Trophoblast cell (in vitro differentiated cells and primary cell): ENCODE results near the gene RGL1.

Experiments
- DNase-seq, 2 donors: peaks; one replicate each; pipeline ENCODE4 v3.0.0-alpha.2; 2016
- H2AFZ ChIP-seq: 2 replicates; pipeline ENCODE4 v1.6.1; 2013; ENCODE audit warnings: low read length, moderate library complexity, mild to moderate bottlenecking; ENCODE audit not compliant: insufficient read depth, poor library complexity
- H2AK5ac ChIP-seq: 2 replicates; pipeline ENCODE4 v1.6.1; 2013; ENCODE audit warnings: mild to moderate bottlenecking, low read length
- H2BK120ac ChIP-seq: 2 replicates; pipeline ENCODE4 v1.6.1; 2013; ENCODE audit warnings: low read length, mild to moderate bottlenecking, moderate library complexity; ENCODE audit not compliant: insufficient read depth, poor library complexity
- H2BK12ac ChIP-seq: 2 replicates; pipeline ENCODE4 v1.6.1; 2013; ENCODE audit warnings: mild to moderate bottlenecking, low read length, moderate library complexity
- H2BK5ac ChIP-seq: 2 replicates; pipeline ENCODE4 v1.6.1; 2013; ENCODE audit warnings: low read length, low read depth, moderate library complexity, mild to moderate bottlenecking; ENCODE audit not compliant: poor library complexity
- H3K14ac ChIP-seq: 2 replicates; pipeline ENCODE4 v1.6.1; 2013; ENCODE audit warnings: mild to moderate bottlenecking, low read length
- H3K18ac ChIP-seq: 2 replicates; pipeline ENCODE4 v1.6.1; 2013; ENCODE audit warnings: mild to moderate bottlenecking, low read length
- H3K23ac ChIP-seq: 2 replicates; pipeline ENCODE4 v1.6.1; 2013; ENCODE audit warnings: low read length
- H3K27ac ChIP-seq: 2 replicates; pipeline ENCODE4 v1.5.1; 2013; ENCODE audit warnings: low read depth, mild to moderate bottlenecking, inconsistent platforms, low read length, moderate library complexity
- H3K27me3 ChIP-seq: 2 replicates; pipeline ENCODE4 v1.6.1; 2013; ENCODE audit warnings: inconsistent platforms, mild to moderate bottlenecking, low read length, moderate library complexity; ENCODE audit not compliant: insufficient read depth
- H3K36me3 ChIP-seq, 2 experiments: 1 replicate in 1 of 2; 2 replicates in 1 of 2; pipeline ENCODE4 v1.6.1; 2013; ENCODE audit warnings: low read length in 2 of 2, mild to moderate bottlenecking in 2 of 2, moderate library complexity in 1 of 2; ENCODE audit not compliant: insufficient read depth in 2 of 2, control insufficient read depth in 1 of 2
- H3K4ac ChIP-seq: 2 replicates; pipeline ENCODE4 v1.6.1; 2013; ENCODE audit warnings: low read depth, mild to moderate bottlenecking, low read length, moderate library complexity
- H3K4me1 ChIP-seq, 2 experiments: 1 replicate in 1 of 2; 2 replicates in 1 of 2; pipeline ENCODE4 v1.6.1; 2013; ENCODE audit warnings: low read length in 2 of 2, mild to moderate bottlenecking in 2 of 2, moderate library complexity in 1 of 2; ENCODE audit not compliant: insufficient read depth in 2 of 2, control insufficient read depth in 1 of 2
- H3K4me2 ChIP-seq: 2 replicates; pipeline ENCODE4 v1.6.1; 2013; ENCODE audit warnings: inconsistent platforms, mild to moderate bottlenecking, low read length, moderate library complexity
- H3K4me3 ChIP-seq: 2 replicates; pipeline ENCODE4 v1.5.1; 2013; ENCODE audit warnings: mild to moderate bottlenecking, low read depth, low read length, inconsistent platforms
- H3K79me1 ChIP-seq: one replicate; pipeline ENCODE4 v1.6.1; 2013; ENCODE audit warnings: low read length
- H3K79me2 ChIP-seq: 2 replicates; pipeline ENCODE4 v1.6.1; 2013; ENCODE audit warnings: low read length, mild to moderate bottlenecking; ENCODE audit not compliant: control insufficient read depth, insufficient read depth, poor library complexity
- H3K9ac ChIP-seq: 2 replicates; pipeline ENCODE4 v1.6.1; 2013; ENCODE audit warnings: mild to moderate bottlenecking, low read length
- H3K9me3 ChIP-seq: 2 replicates; pipeline ENCODE4 v1.6.1; 2013; ENCODE audit warnings: low read depth, mild to moderate bottlenecking, control low read depth, inconsistent platforms, low read length; ENCODE audit not compliant: insufficient read depth
- H4K12ac ChIP-seq: 2 replicates; pipeline ENCODE4 v1.6.1; 2013; ENCODE audit warnings: low read depth, mild to moderate bottlenecking, low read length, moderate library complexity
- H4K8ac ChIP-seq: 2 replicates; pipeline ENCODE4 v1.6.1; 2013; ENCODE audit warnings: low read depth, mild to moderate bottlenecking, low read length, moderate library complexity
- H4K91ac ChIP-seq: one replicate; pipeline ENCODE4 v1.6.1; 2013; ENCODE audit warnings: low read depth, mild to moderate bottlenecking, low read length, moderate library complexity
- WGBS: extraction: QIAGEN DNeasy Blood & Tissue Kit; methylation state at CpG from one replicate; pipeline ENCODE4 v1.1.7; 2013; ENCODE audit warnings: missing lambda C conversion rate; ENCODE audit not compliant: insufficient read length, insufficient coverage; ENCODE audit errors: extremely low coverage; 5-methylcytosine and 5-hydroxymethylcytosine counted together

RGL1 gene

GRCh38 chr1:183816110-183816509 lies 11.2 kb downstream of the RGL1 start:
- no peak overlapping the region for H3K14ac ChIP-seq

GRCh38 chr1:183817576-183818288 lies 12.8 kb downstream of the RGL1 start:
- Histone ChIP-seq H3K36me3 (no peaks in the 10 kb centered on the region), H3K14ac (no peak overlapping the region), H3K4me1 (peaks cover 4 to 9% of the 10 kb centered on the region in 2 experiments), H3K23ac (no peak overlapping the region), H2BK5ac (no peak overlapping the region), H4K8ac (no peak overlapping the region), H2AFZ (no peak overlapping the region), H3K4me2 (no peak overlapping the region), H3K27ac (no peak overlapping the region), H3K4me3 (no peak overlapping the region), H3K27me3 (no peaks in the 10 kb centered on the region), H2BK12ac (no peak overlapping the region), H2BK120ac (no peak overlapping the region), H2AK5ac (no peak overlapping the region), H4K91ac (no peak overlapping the region), H3K79me1 (peaks cover 4% of the 10 kb centered on the region), H3K18ac (no peak overlapping the region), H4K12ac (no peak overlapping the region), H3K9ac (no peak overlapping the region), H3K9me3 (no peaks in the 10 kb centered on the region), H3K4ac (no peak overlapping the region), H3K79me2 (no peaks in the 10 kb centered on the region)
- no peak for DNase-seq
- no CpG with 5 or more reads among the region's 5 CpGs for WGBS

More at GRCh38 chr1:183816110-183816509, 11.2 kb downstream of the RGL1 start:
- Histone ChIP-seq H3K79me2 (no peaks in the 10 kb centered on the region), H3K4me1 (peaks cover 7 to 9% of the 10 kb centered on the region in 2 experiments), H3K18ac (no peak overlapping the region), H3K4me2 (no peak overlapping the region), H4K8ac (no peak overlapping the region), H3K9ac (no peak overlapping the region), H3K27ac (no peak overlapping the region), H3K4ac (no peak overlapping the region), H2AK5ac (no peak overlapping the region), H3K27me3 (no peaks in the 10 kb centered on the region), H3K79me1 (peaks cover 4% of the 10 kb centered on the region), H4K91ac (no peak overlapping the region), H3K9me3 (no peaks in the 10 kb centered on the region), H2BK12ac (no peak overlapping the region), H2AFZ (no peak overlapping the region), H2BK5ac (no peak overlapping the region), H4K12ac (no peak overlapping the region), H3K4me3 (no peak overlapping the region), H2BK120ac (no peak overlapping the region), H3K36me3 (no peaks in the 10 kb centered on the region), H3K23ac (no peak overlapping the region)
- no peak for DNase-seq
- WGBS = no CpG with 5 or more reads among the region's 3 CpGs

- Histone ChIP-seq H3K23ac (no peak overlapping the region), H3K4ac (no peak overlapping the region), H2AFZ (no peak overlapping the region), H4K91ac (no peak overlapping the region), H4K12ac (no peak overlapping the region), H2AK5ac (no peak overlapping the region), H3K79me2 (no peaks in the 10 kb centered on the region), H3K79me1 (no peaks in the 10 kb centered on the region), H3K27ac (no peak overlapping the region), H3K9me3 (no peaks in the 10 kb centered on the region), H3K4me2 (no peak overlapping the region), H3K27me3 (no peaks in the 10 kb centered on the region), H3K14ac (no peak overlapping the region), H3K9ac (no peak overlapping the region), H2BK12ac (no peak overlapping the region), H3K36me3 (no peaks in the 10 kb centered on the region), H3K4me3 (no peak overlapping the region), H2BK5ac (no peak overlapping the region), H3K18ac (no peak overlapping the region), H4K8ac (no peak overlapping the region), H2BK120ac (no peak overlapping the region), H3K4me1 (peaks cover 0 to 4% of the 10 kb centered on the region in 2 experiments)
- DNase-seq = no peak
- no CpG with 5 or more reads among the region's 1 CpG for WGBS
These were observed 14.1 kb downstream of the RGL1 start for GRCh38 chr1:183819059-183819458.

GRCh38 chr1:183821309-183821888 lies 16.5 kb downstream of the RGL1 start:
- Histone ChIP-seq H3K4me1 (peaks cover 0 to 4% of the 10 kb centered on the region in 2 experiments), H3K4me2 (no peak overlapping the region), H4K8ac (no peak overlapping the region), H4K12ac (no peak overlapping the region), H3K27me3 (no peaks in the 10 kb centered on the region), H3K9ac (no peak overlapping the region), H3K14ac (no peak overlapping the region), H2BK5ac (no peak overlapping the region), H3K79me2 (no peaks in the 10 kb centered on the region), H4K91ac (no peak overlapping the region), H2AFZ (no peak overlapping the region), H3K18ac (no peak overlapping the region), H3K23ac (no peak overlapping the region), H2BK12ac (no peak overlapping the region), H3K4me3 (no peak overlapping the region), H3K4ac (no peak overlapping the region), H3K79me1 (no peaks in the 10 kb centered on the region), H3K9me3 (no peaks in the 10 kb centered on the region), H2AK5ac (no peak overlapping the region), H2BK120ac (no peak overlapping the region), H3K36me3 (no peaks in the 10 kb centered on the region), H3K27ac (no peak overlapping the region)
- no CpG with 5 or more reads among the region's 1 CpG for WGBS
- no peak for DNase-seq
